ENCODE measurements around the gene HEXIM2.

HEXIM2 gene

DNA sequence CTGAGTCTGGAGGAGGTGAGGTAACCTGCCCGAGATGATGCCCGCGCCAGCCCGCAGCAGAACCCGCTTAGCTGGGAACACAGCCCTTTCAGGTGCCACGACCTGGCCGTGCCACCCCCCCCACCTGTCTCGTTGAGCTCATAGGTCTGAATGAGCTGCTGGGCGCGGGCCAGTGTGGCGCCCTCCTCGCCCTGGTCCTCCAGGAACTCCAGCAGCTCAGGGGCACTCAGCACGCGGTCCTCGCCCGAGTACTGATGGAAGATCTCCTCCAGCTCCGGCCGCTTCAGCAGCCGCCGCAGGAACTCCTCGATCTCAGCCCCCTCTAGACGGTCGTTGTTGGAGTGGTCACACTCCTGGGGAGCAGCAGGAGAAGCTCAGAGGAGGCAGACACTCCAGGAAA is 43.0 kb upstream of the HEXIM2 start:
- TF ChIP-seq, protein P1, sequence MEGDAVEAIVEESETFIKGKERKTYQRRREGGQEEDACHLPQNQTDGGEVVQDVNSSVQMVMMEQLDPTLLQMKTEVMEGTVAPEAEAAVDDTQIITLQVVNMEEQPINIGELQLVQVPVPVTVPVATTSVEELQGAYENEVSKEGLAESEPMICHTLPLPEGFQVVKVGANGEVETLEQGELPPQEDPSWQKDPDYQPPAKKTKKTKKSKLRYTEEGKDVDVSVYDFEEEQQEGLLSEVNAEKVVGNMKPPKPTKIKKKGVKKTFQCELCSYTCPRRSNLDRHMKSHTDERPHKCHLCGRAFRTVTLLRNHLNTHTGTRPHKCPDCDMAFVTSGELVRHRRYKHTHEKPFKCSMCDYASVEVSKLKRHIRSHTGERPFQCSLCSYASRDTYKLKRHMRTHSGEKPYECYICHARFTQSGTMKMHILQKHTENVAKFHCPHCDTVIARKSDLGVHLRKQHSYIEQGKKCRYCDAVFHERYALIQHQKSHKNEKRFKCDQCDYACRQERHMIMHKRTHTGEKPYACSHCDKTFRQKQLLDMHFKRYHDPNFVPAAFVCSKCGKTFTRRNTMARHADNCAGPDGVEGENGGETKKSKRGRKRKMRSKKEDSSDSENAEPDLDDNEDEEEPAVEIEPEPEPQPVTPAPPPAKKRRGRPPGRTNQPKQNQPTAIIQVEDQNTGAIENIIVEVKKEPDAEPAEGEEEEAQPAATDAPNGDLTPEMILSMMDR (IDR thresholded peaks at IDR 0.05): no peak
- no peaks in the 10 kb centered on the region for H3K4me1 ChIP-seq (ENCODE audit: control insufficient read depth in 1 of 2, insufficient read depth in 1 of 2, low read depth in 1 of 2, low read length in 1 of 2)
- H3K9me3 ChIP-seq: no peaks in the 10 kb centered on the region
- H3K27me3 ChIP-seq: peaks cover 30% of the 10 kb centered on the region
- H3K4me3 ChIP-seq (ENCODE audit: low read depth in 1 of 2, low read length in 1 of 2): no peak overlapping the region
- no peaks in the 10 kb centered on the region for H3K36me3 ChIP-seq
- H3K27ac ChIP-seq: no peak overlapping the region

DNA sequence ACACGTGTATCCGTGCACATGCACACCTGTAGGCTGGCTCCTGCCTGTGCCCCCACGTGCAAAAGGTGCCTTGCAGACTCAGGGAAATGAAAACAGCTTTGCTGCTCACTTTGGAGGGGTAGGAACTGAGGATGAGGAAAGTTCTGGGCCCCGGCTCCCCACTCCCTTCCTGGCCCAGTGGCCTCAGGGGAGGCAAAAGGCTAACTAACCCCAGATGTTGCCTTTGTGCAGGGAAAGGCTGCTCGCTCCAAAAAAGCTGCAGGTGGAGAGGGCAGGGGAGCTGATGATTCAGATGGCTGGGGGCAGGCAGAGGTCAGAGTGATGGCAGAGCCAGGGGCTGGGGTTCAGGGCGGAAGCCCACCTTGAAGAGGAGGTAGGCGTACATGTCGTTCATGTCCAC is 41.7 kb upstream of the HEXIM2 start:
- H3K27ac ChIP-seq: no peak overlapping the region
- H3K36me3 ChIP-seq: no peaks in the 10 kb centered on the region

DNA sequence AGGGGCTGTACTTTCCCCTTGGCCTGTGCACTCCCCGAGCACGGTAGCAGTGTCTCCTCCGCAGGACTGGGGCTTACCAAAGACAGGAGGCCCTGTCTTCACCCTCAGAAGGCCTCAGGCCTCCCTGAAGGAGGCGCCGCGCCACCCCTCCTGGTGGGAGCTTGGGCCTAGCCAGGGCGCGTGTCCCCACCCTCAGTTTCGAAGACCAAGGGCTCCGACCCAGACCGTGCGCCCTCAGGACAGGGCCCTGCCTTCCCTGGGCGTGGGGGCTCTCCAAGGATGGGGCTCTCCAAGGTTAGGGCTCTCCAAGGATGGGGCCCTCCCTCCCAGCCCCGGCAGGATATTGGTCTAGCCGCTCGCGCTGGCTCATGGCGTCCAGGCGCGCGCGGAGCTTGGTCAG is 41.1 kb upstream of the HEXIM2 start:
- TF ChIP-seq, protein P1 (IDR thresholded peaks at IDR 0.05): no peak
- H3K36me3 ChIP-seq: no peaks in the 10 kb centered on the region
- no peaks in the 10 kb centered on the region for H3K4me1 ChIP-seq (ENCODE audit: control insufficient read depth in 1 of 2, insufficient read depth in 1 of 2, low read depth in 1 of 2, low read length in 1 of 2)
- H3K4me3 ChIP-seq (ENCODE audit: low read depth in 1 of 2, low read length in 1 of 2): no peak overlapping the region
- H3K27me3 ChIP-seq: peaks cover 30% of the 10 kb centered on the region
- no peak overlapping the region for H3K27ac ChIP-seq
- no peaks in the 10 kb centered on the region for H3K9me3 ChIP-seq

More for the DNA sequence above, 41.7 kb upstream of the HEXIM2 start:
- H3K9me3 ChIP-seq: no peaks in the 10 kb centered on the region
- H3K4me3 ChIP-seq (ENCODE audit: low read depth in 1 of 2, low read length in 1 of 2): no peak overlapping the region
- no peaks in the 10 kb centered on the region for H3K4me1 ChIP-seq (ENCODE audit: control insufficient read depth in 1 of 2, insufficient read depth in 1 of 2, low read depth in 1 of 2, low read length in 1 of 2)
- TF ChIP-seq, protein P1 (IDR thresholded peaks at IDR 0.05): no peak
- H3K27me3 ChIP-seq: peaks cover 30% of the 10 kb centered on the region

DNA sequence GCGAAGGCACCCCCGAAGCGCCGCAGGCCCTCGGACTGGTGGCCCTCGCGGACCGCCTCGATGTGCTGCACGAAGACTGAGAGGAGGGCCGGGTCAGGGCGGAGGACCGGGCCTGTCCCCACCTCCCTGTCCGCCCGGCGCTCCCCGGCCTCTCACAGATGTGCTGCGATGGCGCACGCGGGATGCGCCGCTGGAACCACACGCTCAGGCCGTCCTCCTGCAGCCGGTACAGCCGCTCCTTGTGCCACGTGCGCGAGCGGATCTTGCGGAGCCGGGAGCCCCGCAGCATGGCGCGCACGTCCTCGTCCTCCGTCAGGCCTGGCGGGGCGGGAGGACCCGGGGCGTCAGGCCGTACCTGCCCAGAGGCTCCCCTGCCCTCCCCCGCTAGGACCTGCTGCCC is 40.6 kb upstream of the HEXIM2 start:
- no peaks in the 10 kb centered on the region for H3K36me3 ChIP-seq
- peaks cover 30% of the 10 kb centered on the region for H3K27me3 ChIP-seq
- H3K4me3 ChIP-seq (ENCODE audit: low read depth in 1 of 2, low read length in 1 of 2): no peak overlapping the region

DNA sequence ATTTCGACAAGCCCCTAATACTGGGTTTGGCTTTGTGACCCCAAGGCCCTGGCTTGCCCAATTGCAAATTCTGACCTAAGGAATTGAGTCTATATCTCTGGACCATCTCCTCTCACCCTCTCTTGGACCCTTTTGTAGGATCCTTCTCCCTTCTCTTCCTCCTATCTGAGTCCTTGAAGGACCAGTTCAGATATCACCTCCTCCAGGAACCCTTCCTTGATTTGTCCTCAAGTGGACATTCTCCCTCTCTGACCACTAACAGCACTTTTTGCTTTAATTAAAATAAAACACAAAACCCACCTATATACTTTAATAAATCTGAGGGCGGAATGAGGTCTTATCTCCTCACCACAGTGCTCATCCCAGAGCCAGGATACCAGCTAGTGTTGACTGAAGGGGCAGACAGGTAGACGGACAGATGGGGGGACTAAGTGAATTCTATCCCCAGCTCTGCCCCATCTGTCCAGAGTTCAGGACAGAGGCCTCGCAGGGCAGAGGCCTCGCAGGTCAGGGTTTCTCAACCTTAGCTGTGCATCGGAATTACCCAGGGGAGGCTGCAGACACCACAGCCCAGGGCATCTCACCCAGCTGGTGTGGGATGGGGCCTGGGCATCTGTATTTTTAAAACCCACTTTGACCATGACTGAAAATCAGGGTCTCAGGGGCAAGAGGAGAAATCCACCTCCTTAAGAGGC is 38.5 kb upstream of the HEXIM2 start:
- Histone ChIP-seq H3K36me3 (no peaks in the 10 kb centered on the region), H3K27me3 (peaks cover 30% of the 10 kb centered on the region), H3K9me3 (no peaks in the 10 kb centered on the region), H3K4me3 (ENCODE audit: low read depth in 1 of 2, low read length in 1 of 2) (no peak overlapping the region), H3K27ac (no peak overlapping the region), H3K4me1 (ENCODE audit: control insufficient read depth in 1 of 2, insufficient read depth in 1 of 2, low read depth in 1 of 2, low read length in 1 of 2) (peaks cover 15 to 17% of the 10 kb centered on the region in 2 experiments)
- TF ChIP-seq, protein P1 (IDR thresholded peaks at IDR 0.05): no peak

More for the DNA sequence above, 40.6 kb upstream of the HEXIM2 start:
- Histone ChIP-seq H3K4me1 (ENCODE audit: control insufficient read depth in 1 of 2, insufficient read depth in 1 of 2, low read depth in 1 of 2, low read length in 1 of 2) (no peaks in the 10 kb centered on the region), H3K27ac (no peak overlapping the region), H3K9me3 (no peaks in the 10 kb centered on the region)
- TF ChIP-seq, protein P1 (IDR thresholded peaks at IDR 0.05): no peak
